ENCODE measurements around the gene UAP1.

- no peak for TF ChIP-seq POLR2A (IDR thresholded peaks at IDR 0.05)
- TF ChIP-seq CTCF (IDR thresholded peaks at IDR 0.05): no peak
- TF ChIP-seq POLR2AphosphoS5 (IDR thresholded peaks at IDR 0.05): peak in 1 of 3 donors; percentile 78
Observed at GRCh38 chr1:162541619-162542141, 19.8 kb upstream of the UAP1 start.

Data from stomach (tissue), 4 donors.